ENCODE measurements around the gene NKX1-1.

The NKX1-1 gene

DNA sequence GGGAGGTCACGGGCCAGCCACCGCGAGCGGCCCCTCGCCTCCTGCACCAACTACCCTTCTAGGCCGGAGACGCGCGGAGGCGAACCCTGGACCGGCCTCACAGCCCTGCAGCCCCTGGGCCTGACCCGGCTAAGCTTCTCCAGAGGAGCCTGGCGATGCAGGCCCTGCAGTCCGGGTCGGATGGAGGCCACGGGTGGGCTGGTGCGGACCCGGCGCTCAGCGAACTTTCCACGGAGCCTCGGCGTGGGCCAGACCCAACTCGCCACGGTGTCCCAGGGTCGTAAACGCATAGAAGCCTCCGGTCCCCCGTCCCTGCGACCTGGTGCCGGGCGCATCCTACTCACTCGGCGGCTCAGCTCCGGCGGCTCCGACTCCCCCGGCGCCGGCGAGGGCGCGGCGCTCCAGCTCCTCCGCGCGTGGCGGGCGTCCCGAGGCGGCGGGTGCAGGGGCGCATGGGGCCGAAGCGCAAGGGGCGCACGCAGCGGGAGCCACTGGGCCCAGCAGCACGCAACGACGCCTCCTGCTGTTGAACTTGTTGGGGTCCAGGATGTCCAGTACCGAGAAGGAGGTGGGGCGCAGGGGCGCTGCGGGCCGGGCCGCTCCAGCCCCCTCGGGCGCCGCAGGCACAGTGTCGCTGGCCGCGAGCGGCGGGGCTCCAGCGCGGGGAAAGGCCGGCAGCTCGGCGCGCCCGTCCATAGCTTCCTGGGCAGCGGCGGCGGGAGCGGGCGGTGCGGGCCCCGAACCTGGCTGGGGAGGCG is 427 bp downstream of the NKX1-1 start:
- TF ChIP-seq, protein P1, sequence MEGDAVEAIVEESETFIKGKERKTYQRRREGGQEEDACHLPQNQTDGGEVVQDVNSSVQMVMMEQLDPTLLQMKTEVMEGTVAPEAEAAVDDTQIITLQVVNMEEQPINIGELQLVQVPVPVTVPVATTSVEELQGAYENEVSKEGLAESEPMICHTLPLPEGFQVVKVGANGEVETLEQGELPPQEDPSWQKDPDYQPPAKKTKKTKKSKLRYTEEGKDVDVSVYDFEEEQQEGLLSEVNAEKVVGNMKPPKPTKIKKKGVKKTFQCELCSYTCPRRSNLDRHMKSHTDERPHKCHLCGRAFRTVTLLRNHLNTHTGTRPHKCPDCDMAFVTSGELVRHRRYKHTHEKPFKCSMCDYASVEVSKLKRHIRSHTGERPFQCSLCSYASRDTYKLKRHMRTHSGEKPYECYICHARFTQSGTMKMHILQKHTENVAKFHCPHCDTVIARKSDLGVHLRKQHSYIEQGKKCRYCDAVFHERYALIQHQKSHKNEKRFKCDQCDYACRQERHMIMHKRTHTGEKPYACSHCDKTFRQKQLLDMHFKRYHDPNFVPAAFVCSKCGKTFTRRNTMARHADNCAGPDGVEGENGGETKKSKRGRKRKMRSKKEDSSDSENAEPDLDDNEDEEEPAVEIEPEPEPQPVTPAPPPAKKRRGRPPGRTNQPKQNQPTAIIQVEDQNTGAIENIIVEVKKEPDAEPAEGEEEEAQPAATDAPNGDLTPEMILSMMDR (IDR thresholded peaks at IDR 0.05; ENCODE audit: low read depth, low read length), result no peak
- DNase-seq (ENCODE audit: extremely low read depth, low read depth), result no peak

DNA sequence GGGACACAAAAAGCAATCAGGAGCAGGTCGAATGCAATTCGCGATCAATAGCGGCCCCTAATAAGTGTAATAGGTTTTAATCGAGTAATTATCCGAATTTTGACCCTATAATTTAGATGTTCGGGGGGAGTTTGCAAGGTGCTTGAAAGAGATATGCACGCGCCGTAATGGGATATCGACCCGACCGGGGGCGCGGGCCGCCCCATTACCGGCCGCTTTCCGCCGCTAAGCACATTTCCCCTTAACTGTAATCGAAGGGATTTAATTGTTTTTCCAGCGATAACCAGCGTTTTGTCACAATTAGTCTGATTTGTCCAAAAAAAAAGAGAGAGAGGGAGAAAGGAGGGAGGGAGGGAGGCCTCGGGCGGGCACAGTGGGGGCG is 997 bp downstream of the NKX1-1 start:
- TF ChIP-seq, protein P1 (IDR thresholded peaks at IDR 0.05; ENCODE audit: low read depth, low read length), result no peak
- no peak for DNase-seq (ENCODE audit: extremely low read depth, low read depth)

DNA sequence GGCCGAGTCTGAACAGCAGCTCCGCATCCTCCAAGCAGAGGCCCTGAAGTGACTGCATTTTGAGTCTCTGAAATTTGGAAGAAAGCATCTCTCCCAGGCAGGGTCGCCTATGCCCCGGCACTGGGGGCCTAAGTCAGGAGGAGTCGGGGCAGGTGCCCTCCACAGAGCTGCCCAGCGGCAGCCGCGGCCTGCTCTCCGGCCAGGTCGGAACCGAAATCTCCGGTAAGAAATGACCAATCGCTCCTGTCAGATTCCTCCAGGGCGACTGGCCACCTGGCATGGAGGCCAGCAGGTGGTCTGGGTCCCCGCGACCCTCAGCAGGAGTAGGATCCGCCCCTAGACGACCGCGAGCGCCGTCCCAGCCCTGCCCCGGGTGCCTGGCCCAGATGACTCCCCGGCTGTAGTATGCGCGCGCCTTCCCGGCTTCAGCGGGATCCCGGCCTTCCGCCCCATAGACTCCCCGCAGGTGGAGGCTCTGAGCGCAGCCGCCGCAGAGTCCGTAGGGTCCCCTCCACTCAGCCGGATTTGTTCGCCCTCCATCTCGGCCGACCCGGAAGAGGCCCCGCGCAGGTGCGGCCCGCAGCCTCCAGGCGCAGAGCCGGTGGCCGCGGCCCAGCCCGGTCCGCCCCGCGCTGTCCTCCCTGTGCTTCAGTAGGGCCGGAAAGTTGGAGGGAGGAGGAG is 1.5 kb downstream of the NKX1-1 start:
- no peak for DNase-seq (ENCODE audit: extremely low read depth, low read depth)
- TF ChIP-seq, protein P1 (IDR thresholded peaks at IDR 0.05; ENCODE audit: low read depth, low read length), result no peak

DNA sequence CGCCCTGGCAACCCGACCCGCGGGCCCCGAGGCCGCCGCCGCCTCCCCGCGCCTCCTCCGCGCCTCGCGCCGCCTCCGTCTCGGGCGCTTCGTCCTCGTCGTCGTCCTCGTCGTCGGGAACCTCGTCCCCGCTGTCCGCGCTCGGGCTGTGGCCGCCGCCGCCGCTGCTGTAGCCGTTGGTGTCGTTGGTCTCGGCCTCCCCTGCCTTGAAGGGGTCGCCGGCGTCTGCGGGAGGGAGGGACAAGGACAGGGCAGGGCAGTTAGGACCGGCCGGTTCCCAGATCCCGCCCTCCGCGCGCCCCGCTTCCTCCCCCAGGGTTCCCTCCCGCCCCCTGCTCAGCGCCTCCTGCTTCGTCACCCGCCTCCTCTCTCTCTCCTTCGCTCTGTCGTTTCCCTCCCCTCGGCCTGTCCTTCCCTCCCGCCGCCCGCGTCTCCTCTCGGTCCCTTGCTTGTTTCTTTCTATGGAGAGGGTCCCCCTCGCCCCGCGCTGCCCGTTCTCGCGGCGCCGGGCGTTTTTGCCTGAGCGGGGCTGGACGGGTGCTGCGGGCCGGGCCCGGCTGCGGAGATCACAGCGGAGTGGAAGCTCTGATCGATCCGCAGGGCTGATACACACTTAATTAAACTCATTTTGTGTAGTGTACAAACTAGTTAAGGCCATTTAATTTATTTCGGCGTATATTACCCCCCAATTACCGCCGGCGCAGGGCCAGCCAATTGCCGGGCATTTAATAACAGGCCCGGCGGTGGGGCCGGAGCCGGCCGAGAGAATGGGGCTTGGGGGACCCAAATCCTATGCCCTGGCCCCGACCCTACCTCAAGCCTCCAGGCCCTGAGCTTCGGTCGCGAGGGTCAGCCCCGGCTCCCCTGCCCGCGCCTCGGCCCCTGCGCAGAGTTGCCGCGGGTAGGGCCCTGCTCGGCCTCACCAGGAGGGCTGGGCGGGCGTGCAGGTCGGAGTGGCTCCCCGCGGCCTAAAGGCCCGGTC is 2.4 kb downstream of the NKX1-1 start:
- no peak for DNase-seq (ENCODE audit: extremely low read depth, low read depth)
- TF ChIP-seq, protein P1 (IDR thresholded peaks at IDR 0.05; ENCODE audit: low read depth, low read length), result no peak

DNA sequence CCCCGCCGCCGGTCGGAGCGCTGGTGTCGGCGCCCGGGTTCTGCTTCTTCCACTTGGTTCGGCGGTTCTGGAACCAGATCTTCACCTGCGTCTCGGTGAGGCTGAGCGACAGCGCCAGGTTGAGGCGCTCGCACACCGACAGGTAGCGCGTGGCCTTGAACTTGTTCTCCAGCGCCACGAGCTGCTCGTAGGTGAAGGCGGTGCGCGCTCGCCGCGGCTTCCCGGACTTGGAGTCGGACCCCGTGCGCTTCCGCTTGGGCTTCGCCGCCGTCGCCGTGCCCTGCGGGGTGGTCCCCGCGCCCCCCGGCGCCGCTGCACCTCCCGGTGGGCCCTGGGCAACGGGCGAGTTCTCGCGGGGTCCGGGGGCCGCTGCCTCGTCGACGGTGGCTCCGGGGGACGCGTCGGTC is 3.1 kb downstream of the NKX1-1 start:
- DNase-seq (ENCODE audit: extremely low read depth, low read depth), result no peak
- TF ChIP-seq, protein P1 (IDR thresholded peaks at IDR 0.05; ENCODE audit: low read depth, low read length), result no peak

DNA sequence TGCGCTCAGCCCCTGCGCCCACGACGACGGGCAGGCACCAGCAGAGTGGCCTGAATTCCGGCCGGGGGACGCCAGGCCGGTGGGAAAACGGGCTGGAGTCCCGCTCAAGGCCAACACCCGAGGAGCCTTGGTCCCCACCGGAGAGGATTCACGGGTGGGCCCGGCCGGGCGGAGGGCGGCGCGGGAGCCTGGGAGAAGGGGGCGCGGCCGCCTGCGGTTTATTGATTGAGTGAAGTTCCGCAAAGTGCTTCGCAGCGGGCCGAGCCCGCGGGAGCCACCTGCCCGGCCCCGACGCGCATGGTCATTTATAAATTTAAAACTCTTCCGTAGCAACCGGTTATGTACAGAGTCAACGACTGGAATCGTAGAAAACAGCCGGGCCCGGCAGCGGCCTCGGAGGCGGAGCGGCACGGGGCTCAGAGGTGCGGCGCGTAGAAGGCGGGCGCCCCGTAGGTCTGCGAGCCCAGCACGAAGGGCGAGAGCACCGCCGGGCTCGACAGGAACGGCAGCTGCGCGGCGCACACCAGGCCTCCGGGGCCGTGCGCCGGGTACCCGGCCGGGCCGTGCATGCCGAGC is 3.6 kb downstream of the NKX1-1 start:
- TF ChIP-seq, protein P1 (IDR thresholded peaks at IDR 0.05; ENCODE audit: low read depth, low read length), result no peak
- no peak for DNase-seq (ENCODE audit: extremely low read depth, low read depth)
